IMR-90 (cell line): ENCODE results near the gene RIMOC1. TPM values are rescaled to one million over a fixed set of nuclear protein-coding genes. Genes with fewer than 3 reads are reported as not detected.

Experiments used
- ATAC-seq: fragments of 200-7000 bp; cut with Tn5 transposase; 2 replicates; pipeline ENCODE4 v1.9.1; 2020; ENCODE audit warnings: low read depth, mild to moderate bottlenecking, moderate library complexity
- BruUV-seq: library from RNA; stranded (reverse); fragments of 400-500 nt; replicated peaks from 2 replicates; lab custom pipeline; 2021; lab: Mats Ljungman, UMichigan
- CTCF ChIA-PET: fragments of 300-600 bp; formaldehyde crosslinking; extraction: SDS; loops from one replicate; lab custom pipeline; 2021; ENCODE audit warnings: antibody characterized with exemption; lab: Yijun Ruan, JAX
- POLR2A ChIA-PET: fragments of 300-600 bp; sonication (Branson Sonifier 250); formaldehyde crosslinking; loops from one replicate; lab custom pipeline; 2022; ENCODE audit warnings: antibody characterized with exemption; ENCODE audit not compliant: unreplicated experiment; lab: Charles Lee
- DNase-seq: peaks from one replicate; pipeline ENCODE4 v3.0.0; 2013
- H2AFZ ChIP-seq: replicated peaks from 2 replicates; pipeline ENCODE3; 2013; ENCODE audit warnings: low read length, mild to moderate bottlenecking; ENCODE audit not compliant: poor library complexity
- H2AK5ac ChIP-seq: 2 replicates; pipeline ENCODE4 v1.6.1; 2013; ENCODE audit warnings: low read depth, low read length, inconsistent platforms
- H2AK9ac ChIP-seq: replicated peaks from 2 replicates; pipeline ENCODE3; 2013; ENCODE audit warnings: mild to moderate bottlenecking, low read depth, low read length, moderate library complexity; ENCODE audit not compliant: poor library complexity
- H2BK120ac ChIP-seq: 2 replicates; pipeline ENCODE4 v1.6.1; 2013; ENCODE audit warnings: low read depth, low read length, inconsistent platforms
- H2BK15ac ChIP-seq: 3 replicates; pipeline ENCODE4 v1.6.1; 2013; ENCODE audit warnings: low read depth, low read length, inconsistent platforms
- H2BK20ac ChIP-seq: 2 replicates; pipeline ENCODE4 v1.6.1; 2013; ENCODE audit warnings: low read depth, mild to moderate bottlenecking, inconsistent platforms, low read length, moderate library complexity
- H2BK5ac ChIP-seq: 2 replicates; pipeline ENCODE4 v1.6.1; 2013; ENCODE audit warnings: mild to moderate bottlenecking, low read depth, low read length, inconsistent platforms; ENCODE audit not compliant: poor library complexity, severe bottlenecking
- H3K14ac ChIP-seq: replicated peaks from 2 replicates; pipeline ENCODE4 v1.6.1; 2013; ENCODE audit warnings: low read depth, low read length, inconsistent platforms
- H3K18ac ChIP-seq: 2 replicates; pipeline ENCODE4 v1.6.1; 2013; ENCODE audit warnings: low read depth, low read length, control low read depth
- H3K23ac ChIP-seq: 2 replicates; pipeline ENCODE4 v1.6.1; 2013; ENCODE audit warnings: low read depth, low read length, inconsistent platforms
- H3K27ac ChIP-seq: 2 replicates; pipeline ENCODE4 v1.5.1; 2013; ENCODE audit warnings: mild to moderate bottlenecking, control low read depth, low read length; ENCODE audit not compliant: insufficient read depth
- H3K27me3 ChIP-seq: 2 replicates; pipeline ENCODE4 v1.6.1; 2013; ENCODE audit warnings: low read length; ENCODE audit not compliant: control insufficient read depth, insufficient read depth
- H3K36me3 ChIP-seq: 2 replicates; pipeline ENCODE4 v1.6.1; 2013; ENCODE audit warnings: low read length, mixed read lengths; ENCODE audit not compliant: control insufficient read depth, insufficient read depth
- H3K4ac ChIP-seq: 2 replicates; pipeline ENCODE4 v1.6.1; 2013; ENCODE audit warnings: low read depth, low read length, inconsistent platforms
- H3K4me1 ChIP-seq: 2 replicates; pipeline ENCODE4 v1.6.1; 2013; ENCODE audit warnings: low read length, mixed read lengths; ENCODE audit not compliant: control insufficient read depth, insufficient read depth
- H3K4me2 ChIP-seq: 2 replicates; pipeline ENCODE4 v1.6.1; 2013; ENCODE audit warnings: low read depth, mild to moderate bottlenecking, control low read depth, low read length, moderate library complexity
- H3K4me3 ChIP-seq: 2 replicates; pipeline ENCODE4 v1.5.1; 2013; ENCODE audit warnings: low read depth, mild to moderate bottlenecking, control low read depth, low read length, moderate library complexity; ENCODE audit not compliant: insufficient read depth
- H3K56ac ChIP-seq: 2 replicates; pipeline ENCODE4 v1.6.1; 2013; ENCODE audit warnings: low read length, inconsistent platforms; ENCODE audit not compliant: insufficient read depth; ENCODE audit errors: extremely low read depth
- H3K79me1 ChIP-seq, 2 experiments: 2 replicates each; pipeline ENCODE4 v1.6.1; 2013; ENCODE audit warnings: low read length in 2 of 2, inconsistent platforms in 1 of 2, low read depth in 1 of 2
- H3K9ac ChIP-seq: 2 replicates; pipeline ENCODE4 v1.6.1; 2013; ENCODE audit warnings: low read depth, low read length, control low read depth
- H3K9me1 ChIP-seq: 2 replicates; pipeline ENCODE4 v1.6.1; 2013; ENCODE audit warnings: low read length, inconsistent platforms; ENCODE audit not compliant: insufficient read depth
- H3K9me3 ChIP-seq: 2 replicates; pipeline ENCODE4 v1.6.1; 2013; ENCODE audit warnings: low read length; ENCODE audit not compliant: control insufficient read depth, insufficient read depth
- H4K20me1 ChIP-seq: 2 replicates; pipeline ENCODE4 v1.6.1; 2013; ENCODE audit warnings: low read length, inconsistent platforms; ENCODE audit not compliant: insufficient read depth
- H4K5ac ChIP-seq: 2 replicates; pipeline ENCODE4 v1.6.1; 2013; ENCODE audit warnings: mild to moderate bottlenecking, low read depth, low read length, control low read depth
- H4K8ac ChIP-seq, 2 experiments: 2 replicates each; pipeline ENCODE4 v1.6.1; 2013; ENCODE audit warnings: low read depth in 2 of 2, low read length in 2 of 2, control low read depth in 1 of 2, inconsistent platforms in 1 of 2
- H4K91ac ChIP-seq: 2 replicates; pipeline ENCODE4 v1.6.1; 2013; ENCODE audit warnings: low read depth, low read length, inconsistent platforms; ENCODE audit not compliant: insufficient read depth
- BHLHE40 ChIP-seq: fragments of 150-350 bp; IDR thresholded peaks from 2 replicates; pipeline ENCODE4 v1.6.1; 2016; ENCODE audit warnings: mild to moderate bottlenecking, low read depth, low read length
- CEBPB ChIP-seq: IDR thresholded peaks from 2 replicates; pipeline ENCODE4 v1.6.1; 2012; ENCODE audit warnings: low read depth, low read length, improper control_type of control experiment
- CHD1 ChIP-seq: IDR thresholded peaks from 2 replicates; pipeline ENCODE4 v1.6.1; 2012; ENCODE audit warnings: low read depth, low read length, improper control_type of control experiment
- ELK1 ChIP-seq: fragments of 150-350 bp; IDR thresholded peaks from 2 replicates; pipeline ENCODE4 v1.6.1; 2016; ENCODE audit warnings: low read depth, mild to moderate bottlenecking, low read length, moderate library complexity, borderline replicate concordance
- FOS ChIP-seq: fragments of 150-350 bp; IDR thresholded peaks from 2 replicates; pipeline ENCODE4 v1.6.1; 2016; ENCODE audit warnings: low read depth, low read length
- MAFK ChIP-seq: IDR thresholded peaks from 2 replicates; pipeline ENCODE4 v1.6.1; 2012; ENCODE audit warnings: low read depth, low read length, improper control_type of control experiment
- MAZ ChIP-seq: IDR thresholded peaks from 2 replicates; pipeline ENCODE4 v1.6.1; 2012; ENCODE audit warnings: low read depth, mild to moderate bottlenecking, low read length, improper control_type of control experiment, moderate library complexity, borderline replicate concordance
- MXI1 ChIP-seq: IDR thresholded peaks from 2 replicates; pipeline ENCODE4 v1.6.1; 2012; ENCODE audit warnings: low read depth, mild to moderate bottlenecking, low read length, moderate library complexity, borderline replicate concordance
- NFE2L2 ChIP-seq: fragments of 150-350 bp; IDR thresholded peaks from 2 replicates; pipeline ENCODE4 v1.6.1; 2016; ENCODE audit warnings: low read depth, mild to moderate bottlenecking, low read length
- POLR2A ChIP-seq: IDR thresholded peaks from 2 replicates; pipeline ENCODE4 v1.6.1; 2012; ENCODE audit warnings: mild to moderate bottlenecking, low read depth, low read length
- RAD21 ChIP-seq: IDR thresholded peaks from 2 replicates; pipeline ENCODE4 v1.6.1; 2012; ENCODE audit warnings: low read length, improper control_type of control experiment
- RCOR1 ChIP-seq: IDR thresholded peaks from 2 replicates; pipeline ENCODE4 v1.6.1; 2012; ENCODE audit warnings: mild to moderate bottlenecking, low read length, improper control_type of control experiment; ENCODE audit not compliant: insufficient replicate concordance
- RFX5 ChIP-seq: IDR thresholded peaks from 2 replicates; pipeline ENCODE4 v1.8.0; 2012; ENCODE audit warnings: low read depth, mild to moderate bottlenecking, low read length, moderate library complexity
- SMC3 ChIP-seq: fragments of 150-350 bp; IDR thresholded peaks from 2 replicates; pipeline ENCODE4 v1.6.1; 2016; ENCODE audit warnings: low read depth, mild to moderate bottlenecking, antibody characterized with exemption, low read length, moderate library complexity
- WGBS, 2 experiments: methylation state at CpG; one replicate each; pipeline versions ENCODE4 v1.1.5 to v1.1.7; 2013; ENCODE audit warnings: missing lambda C conversion rate in 2 of 2; ENCODE audit not compliant: insufficient read length in 1 of 2; ENCODE audit errors: extremely low coverage in 2 of 2; 5-methylcytosine and 5-hydroxymethylcytosine counted together
- dilution Hi-C: fragments of 300-500 bp; cut with HindIII; formaldehyde crosslinking; loops from one replicate; pipeline ENCODE4 v1.14.3; 2018; ENCODE audit warnings: low sequenced_read_pairs; ENCODE audit not compliant: unreplicated experiment
- in situ Hi-C: fragments of 300-500 bp; cut with MboI; formaldehyde crosslinking; loops from 3 replicates; pipeline ENCODE4 v1.14.3; 2019; ENCODE audit warnings: low sequenced_read_pairs, inconsistent platforms, mixed read lengths
- intact Hi-C: fragments of 100-400 bp; cut with micrococcal nuclease; formaldehyde crosslinking; loops from 2 replicates; pipeline ENCODE4 v1.10.0; 2022
- polyA plus RNA-seq, 3 experiments: library from polyadenylated mRNA; depleted of rRNA; stranded (reverse); fragments of >200 nt; gene quantifications; 2 replicates each; pipeline ENCODE4 v1.2.3, GENCODE V29; 2012; ENCODE audit warnings: low replicate concordance in 1 of 3
- total RNA-seq: library from RNA; depleted of rRNA; stranded (reverse); fragments of >200 nt; gene quantifications from 2 replicates; pipeline ENCODE4 v1.2.3, GENCODE V29; 2012
- TF ChIP-seq, protein P1 (sequence below): conservative IDR thresholded peaks from 2 replicates; pipeline ENCODE4 v1.5.1; 2012; ENCODE audit warnings: mild to moderate bottlenecking, low read depth, low read length, improper control_type of control experiment
- TF ChIP-seq, protein P2 (sequence below): fragments of 150-350 bp; IDR thresholded peaks from 2 replicates; pipeline ENCODE4 v1.6.1; 2017; ENCODE audit warnings: mild to moderate bottlenecking, antibody characterized with exemption, low read length, low read depth

The RIMOC1 gene
- total and polyA plus RNA-seq, 2 of the 4 experiments (the other 2 are of a cell fraction), result 4.1 to 9.0 TPM

GRCh38 chr5:41883936-41884335 lies 20.2 kb upstream of the RIMOC1 start:
- CTCF ChIA-PET, result no interaction called here
- H3K4ac ChIP-seq, result no peak overlapping the region
- no peak for DNase-seq
- no peak overlapping the region for H2AK9ac ChIP-seq
- no peak overlapping the region for H2AK5ac ChIP-seq
- no peak overlapping the region for H4K5ac ChIP-seq
- H3K9me1 ChIP-seq, result no peaks in the 10 kb centered on the region
- TF ChIP-seq MAZ (no peak), POLR2A (no peak), RCOR1 (no peak), ELK1 (no peak), MXI1 (no peak), CHD1 (no peak), CEBPB (no peak), BHLHE40 (no peak), RFX5 (no peak), RAD21 (no peak), NFE2L2 (no peak), SMC3 (no peak), FOS (no peak), MAFK (no peak)
- TF ChIP-seq, protein P1, sequence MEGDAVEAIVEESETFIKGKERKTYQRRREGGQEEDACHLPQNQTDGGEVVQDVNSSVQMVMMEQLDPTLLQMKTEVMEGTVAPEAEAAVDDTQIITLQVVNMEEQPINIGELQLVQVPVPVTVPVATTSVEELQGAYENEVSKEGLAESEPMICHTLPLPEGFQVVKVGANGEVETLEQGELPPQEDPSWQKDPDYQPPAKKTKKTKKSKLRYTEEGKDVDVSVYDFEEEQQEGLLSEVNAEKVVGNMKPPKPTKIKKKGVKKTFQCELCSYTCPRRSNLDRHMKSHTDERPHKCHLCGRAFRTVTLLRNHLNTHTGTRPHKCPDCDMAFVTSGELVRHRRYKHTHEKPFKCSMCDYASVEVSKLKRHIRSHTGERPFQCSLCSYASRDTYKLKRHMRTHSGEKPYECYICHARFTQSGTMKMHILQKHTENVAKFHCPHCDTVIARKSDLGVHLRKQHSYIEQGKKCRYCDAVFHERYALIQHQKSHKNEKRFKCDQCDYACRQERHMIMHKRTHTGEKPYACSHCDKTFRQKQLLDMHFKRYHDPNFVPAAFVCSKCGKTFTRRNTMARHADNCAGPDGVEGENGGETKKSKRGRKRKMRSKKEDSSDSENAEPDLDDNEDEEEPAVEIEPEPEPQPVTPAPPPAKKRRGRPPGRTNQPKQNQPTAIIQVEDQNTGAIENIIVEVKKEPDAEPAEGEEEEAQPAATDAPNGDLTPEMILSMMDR, result no peak
- TF ChIP-seq, protein P2, sequence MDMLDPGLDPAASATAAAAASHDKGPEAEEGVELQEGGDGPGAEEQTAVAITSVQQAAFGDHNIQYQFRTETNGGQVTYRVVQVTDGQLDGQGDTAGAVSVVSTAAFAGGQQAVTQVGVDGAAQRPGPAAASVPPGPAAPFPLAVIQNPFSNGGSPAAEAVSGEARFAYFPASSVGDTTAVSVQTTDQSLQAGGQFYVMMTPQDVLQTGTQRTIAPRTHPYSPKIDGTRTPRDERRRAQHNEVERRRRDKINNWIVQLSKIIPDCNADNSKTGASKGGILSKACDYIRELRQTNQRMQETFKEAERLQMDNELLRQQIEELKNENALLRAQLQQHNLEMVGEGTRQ, result no peak
- H2BK20ac ChIP-seq, result no peak overlapping the region
- no peak overlapping the region for H3K14ac ChIP-seq
- no peak overlapping the region for H3K4me3 ChIP-seq
- no TSS peak for BruUV-seq
- H3K23ac ChIP-seq, result no peak overlapping the region
- H2AFZ ChIP-seq, result no peak overlapping the region
- no peak overlapping the region for H4K91ac ChIP-seq
- no peak; the same call in 1 of the 2 replicates for ATAC-seq
- H3K9ac ChIP-seq, result no peak overlapping the region
- H3K4me2 ChIP-seq, result no peak overlapping the region
- no peak overlapping the region for H2BK15ac ChIP-seq
- H3K27me3 ChIP-seq, result peaks cover 2% of the 10 kb centered on the region
- H3K18ac ChIP-seq, result no peak overlapping the region
- in situ Hi-C loops (no loop called here), intact Hi-C loops (no loop called here), dilution Hi-C loops (no loop called here)
- no peak overlapping the region for H2BK120ac ChIP-seq
- POLR2A ChIA-PET, result no interaction called here
- no peaks in the 10 kb centered on the region for H3K9me3 ChIP-seq
- H2BK5ac ChIP-seq, result no peak overlapping the region
- H3K36me3 ChIP-seq, result no peaks in the 10 kb centered on the region
- no peak overlapping the region for H3K56ac ChIP-seq
- H4K8ac ChIP-seq, result no peak overlapping the region
- H3K4me1 ChIP-seq, result no peaks in the 10 kb centered on the region
- no peaks in the 10 kb centered on the region for H4K20me1 ChIP-seq
- no CpG with 5 or more reads among the region's 2 CpGs for WGBS, 2 experiments
- no peak overlapping the region for H3K27ac ChIP-seq
- H3K79me1 ChIP-seq, result no peaks in the 10 kb centered on the region
